ENCODE data around the gene FAAH. TPM values are rescaled to one million over a fixed set of nuclear protein-coding genes. Genes with fewer than 3 reads are reported as not detected.
A peak's percentile ranks its signal among the peaks of the same experiment; 100 is the strongest.

The FAAH gene
- total and polyA plus RNA-seq, 8 donors, result 25.3 to 419 (median 47.4) TPM

DNA sequence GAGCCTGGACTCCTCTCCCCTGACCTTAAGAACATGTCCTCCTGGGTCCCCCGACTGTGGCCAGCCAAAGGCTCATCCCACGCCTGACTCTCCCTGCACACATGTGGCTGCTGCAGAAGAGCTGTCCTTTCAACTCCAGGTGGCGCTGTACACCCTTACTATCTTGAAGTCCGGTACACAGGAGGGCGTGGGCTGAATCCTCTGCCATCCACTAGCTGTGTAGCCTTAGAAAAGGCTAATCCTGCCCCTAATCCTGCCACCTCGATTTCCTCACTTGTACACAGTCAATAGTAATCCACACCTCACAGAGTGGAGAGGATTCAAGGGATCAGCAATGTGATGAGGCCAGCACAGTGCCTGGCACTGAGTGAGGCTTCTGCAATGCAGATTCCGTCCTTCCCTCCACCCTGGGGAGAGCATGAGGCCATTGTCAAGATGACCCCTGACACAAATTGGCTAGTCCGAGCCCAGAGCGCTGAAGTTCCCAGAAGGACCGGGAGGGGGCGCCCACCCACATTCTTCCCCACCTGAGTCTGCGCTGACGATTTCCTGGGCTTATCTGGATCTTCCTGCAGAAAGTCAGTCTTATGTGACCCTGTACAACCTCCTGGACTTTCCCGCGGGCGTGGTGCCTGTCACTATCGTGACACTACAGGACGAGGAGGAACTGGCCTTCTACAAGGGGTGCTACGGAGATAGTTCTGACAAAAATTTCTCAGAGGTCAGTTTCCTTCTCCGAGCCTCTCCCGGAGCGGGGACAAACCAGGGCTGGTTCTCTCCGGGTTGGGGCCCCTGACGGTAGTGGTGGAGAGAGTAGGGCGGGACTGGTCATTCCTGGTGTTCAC is 48.4 kb downstream of the FAAH start:
- Histone ChIP-seq H3K27ac (no peak overlapping the region), H3K4me3 (peak overlapping the region; percentile 27 to 41 (median 32)), H3K9me3 (no peaks in the 10 kb centered on the region), H3K4me1 (peaks cover 6 to 10% (median 9%) of the 10 kb centered on the region in 4 donors), H3K27me3 (peaks cover 3 to 25% (median 11%) of the 10 kb centered on the region in 3 donors), H3K36me3 (no peaks in the 10 kb centered on the region)
- intact Hi-C loops (cut with DNase I; ENCODE audit: low total_unique reads), result no loop called here
- 8 to 15% (median 12%) methylated on average over 24 to 25 of the region's 25 CpGs for WGBS, 5 donors
- TF ChIP-seq POLR2A (IDR thresholded peaks at IDR 0.05), result no peak
- TF ChIP-seq, protein P1, sequence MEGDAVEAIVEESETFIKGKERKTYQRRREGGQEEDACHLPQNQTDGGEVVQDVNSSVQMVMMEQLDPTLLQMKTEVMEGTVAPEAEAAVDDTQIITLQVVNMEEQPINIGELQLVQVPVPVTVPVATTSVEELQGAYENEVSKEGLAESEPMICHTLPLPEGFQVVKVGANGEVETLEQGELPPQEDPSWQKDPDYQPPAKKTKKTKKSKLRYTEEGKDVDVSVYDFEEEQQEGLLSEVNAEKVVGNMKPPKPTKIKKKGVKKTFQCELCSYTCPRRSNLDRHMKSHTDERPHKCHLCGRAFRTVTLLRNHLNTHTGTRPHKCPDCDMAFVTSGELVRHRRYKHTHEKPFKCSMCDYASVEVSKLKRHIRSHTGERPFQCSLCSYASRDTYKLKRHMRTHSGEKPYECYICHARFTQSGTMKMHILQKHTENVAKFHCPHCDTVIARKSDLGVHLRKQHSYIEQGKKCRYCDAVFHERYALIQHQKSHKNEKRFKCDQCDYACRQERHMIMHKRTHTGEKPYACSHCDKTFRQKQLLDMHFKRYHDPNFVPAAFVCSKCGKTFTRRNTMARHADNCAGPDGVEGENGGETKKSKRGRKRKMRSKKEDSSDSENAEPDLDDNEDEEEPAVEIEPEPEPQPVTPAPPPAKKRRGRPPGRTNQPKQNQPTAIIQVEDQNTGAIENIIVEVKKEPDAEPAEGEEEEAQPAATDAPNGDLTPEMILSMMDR (IDR thresholded peaks at IDR 0.05), result peak in 5 of 7 experiments; percentile 56 to 96 (median 86)
- TF ChIP-seq POLR2AphosphoS5 (IDR thresholded peaks at IDR 0.05), result no peak
- DNase-seq, result peak; percentile 75 to 88

DNA sequence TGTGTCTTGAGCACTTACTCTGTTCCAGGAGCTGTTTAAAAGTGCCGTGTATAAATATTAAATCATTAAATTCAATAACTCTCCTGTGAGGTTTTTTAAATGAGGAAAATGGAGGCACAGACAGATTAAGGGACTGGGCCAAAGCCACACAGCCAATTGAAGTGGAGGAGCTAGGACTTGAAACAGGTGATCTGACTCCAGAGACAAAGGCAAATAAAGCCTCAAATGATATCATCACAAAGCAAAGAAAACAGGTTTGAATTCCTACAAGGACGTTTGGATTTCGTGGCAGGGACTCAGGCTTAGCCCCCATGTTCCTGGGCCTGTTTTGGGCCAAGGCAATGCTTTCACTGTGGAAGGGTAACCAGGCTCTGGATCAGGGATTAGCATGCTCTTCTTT is 50.3 kb downstream of the FAAH start:
- intact Hi-C loops (cut with DNase I; ENCODE audit: low total_unique reads), result no loop called here
- H3K9me3 ChIP-seq, result no peaks in the 10 kb centered on the region
- TF ChIP-seq EP300 (IDR thresholded peaks at IDR 0.05), result no peak
- peaks cover 9 to 44% (median 25%) of the 10 kb centered on the region in 3 donors for H3K27me3 ChIP-seq
- peaks cover 15 to 24% (median 21%) of the 10 kb centered on the region in 4 donors for H3K4me1 ChIP-seq
- WGBS, 5 donors, result 41 to 60% (median 50%) methylated on average over 3 of the region's 3 CpGs
- H3K4me3 ChIP-seq, result no peak overlapping the region
- DNase-seq, result no peak
- H3K27ac ChIP-seq, result no peak overlapping the region
- no peaks in the 10 kb centered on the region for H3K36me3 ChIP-seq

DNA sequence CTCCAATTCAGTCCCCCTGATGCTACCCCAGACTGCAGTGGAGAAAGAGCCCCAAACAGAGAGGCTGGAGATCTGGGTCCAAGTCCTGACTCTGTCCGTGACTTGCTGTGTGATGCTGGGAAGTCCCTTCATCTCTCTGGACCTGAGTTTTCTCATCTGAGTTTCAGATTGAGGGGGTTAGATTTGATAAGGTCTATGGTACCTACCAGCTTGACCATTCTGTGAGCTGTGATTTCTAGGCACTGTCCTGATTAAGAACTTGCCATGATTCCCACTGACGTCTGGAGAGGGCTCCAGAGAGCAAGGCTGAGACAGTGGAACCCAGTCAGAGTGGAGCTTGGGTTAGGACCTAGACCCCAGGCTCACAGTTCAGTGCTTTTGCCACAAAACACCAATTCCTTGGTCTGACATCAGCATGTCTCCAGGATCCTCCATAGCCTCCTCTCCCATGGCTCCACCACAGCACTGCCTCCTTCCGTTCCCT is 51.7 kb downstream of the FAAH start:
- Histone ChIP-seq H3K36me3 (no peaks in the 10 kb centered on the region), H3K27me3 (peaks cover 9 to 56% (median 33%) of the 10 kb centered on the region in 3 donors), H3K9me3 (no peaks in the 10 kb centered on the region), H3K4me1 (peaks cover 15 to 24% (median 21%) of the 10 kb centered on the region in 4 donors), H3K27ac (no peak overlapping the region), H3K4me3 (no peak overlapping the region)
- WGBS, 5 donors, result 55 to 66% (median 64%) methylated on average over 3 of the region's 3 CpGs
- intact Hi-C loops (cut with DNase I; ENCODE audit: low total_unique reads), result no loop called here
- no peak for DNase-seq
- TF ChIP-seq, protein P1 (IDR thresholded peaks at IDR 0.05), result no peak
- TF ChIP-seq POLR2A (IDR thresholded peaks at IDR 0.05), result no peak

DNA sequence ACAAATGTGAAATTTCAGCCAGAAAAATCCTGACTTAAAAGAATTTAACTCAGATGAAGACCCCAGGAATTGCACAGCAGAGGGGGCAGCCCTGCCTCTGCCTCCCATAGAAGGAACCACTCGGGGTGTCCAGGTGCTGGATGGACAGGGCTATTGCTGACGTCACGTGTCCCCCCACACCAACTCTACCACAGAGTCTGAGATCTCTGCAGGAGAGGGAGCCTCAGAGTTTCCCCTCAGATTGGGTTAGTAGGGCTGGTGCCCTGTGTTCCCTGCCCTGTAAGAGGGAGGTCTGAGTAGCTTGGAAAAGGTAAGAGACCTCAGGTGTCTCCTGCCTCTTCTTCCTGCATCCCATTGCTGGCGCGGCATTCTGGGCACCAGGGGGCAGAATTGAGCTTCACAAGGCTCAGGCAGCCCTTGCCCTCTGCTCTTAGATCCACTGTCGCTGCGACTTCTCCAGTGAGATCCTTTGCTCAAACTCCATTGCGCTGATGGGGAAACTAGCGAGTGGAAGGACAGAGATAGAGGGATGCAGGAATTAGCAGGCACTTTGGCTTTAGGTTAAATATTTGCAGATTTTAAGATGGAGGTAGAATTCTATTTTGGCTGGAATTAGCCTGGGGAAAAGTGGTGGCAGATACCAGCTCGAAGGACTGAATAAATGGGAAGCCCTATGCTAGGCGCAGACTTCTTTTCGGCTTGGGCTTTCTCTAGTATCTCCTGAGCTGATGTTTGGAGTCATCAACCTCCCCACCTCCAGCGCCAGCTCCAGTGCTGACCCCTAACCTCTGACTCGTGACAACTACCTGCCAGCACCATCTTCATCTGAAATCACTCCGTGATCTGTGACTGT is 52.8 kb downstream of the FAAH start:
- Histone ChIP-seq H3K4me3 (no peak overlapping the region), H3K36me3 (no peaks in the 10 kb centered on the region), H3K27me3 (peaks cover 9 to 66% (median 34%) of the 10 kb centered on the region in 3 donors), H3K4me1 (peaks cover 15 to 24% (median 21%) of the 10 kb centered on the region in 4 donors), H3K27ac (no peak overlapping the region), H3K9me3 (no peaks in the 10 kb centered on the region)
- DNase-seq, result peak; percentile 88 to 91
- 27 to 39% (median 28%) methylated on average over 14 to 15 of the region's 15 CpGs for WGBS, 5 donors
- TF ChIP-seq, protein P1 (IDR thresholded peaks at IDR 0.05), result peak in 5 of 7 experiments; percentile 54 to 82 (median 73)
- no peak for TF ChIP-seq POLR2AphosphoS5 (IDR thresholded peaks at IDR 0.05)
- intact Hi-C loops (cut with DNase I; ENCODE audit: low total_unique reads), result no loop called here
